ENCODE results near the gene MEGF9.

DNA sequence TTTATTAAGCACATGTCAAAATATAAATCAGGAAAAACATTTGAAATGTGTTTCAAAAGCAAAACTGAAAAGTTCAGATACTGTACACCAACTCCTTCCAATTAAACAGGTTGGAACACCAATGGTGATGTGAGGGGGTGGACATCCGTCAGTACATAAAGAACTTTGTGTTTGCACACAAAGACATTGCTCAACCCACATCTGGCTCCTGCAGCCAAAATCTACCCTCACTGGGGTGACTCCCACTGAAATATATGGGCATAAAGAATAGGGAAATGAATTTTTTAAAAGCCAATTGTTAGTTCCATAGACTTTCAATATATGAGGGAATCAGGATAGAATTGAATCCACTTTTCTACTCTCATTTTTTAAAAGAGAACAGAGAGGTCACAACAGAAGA, 63.9 kb downstream of the MEGF9 start:
- TF ChIP-seq, protein P1, sequence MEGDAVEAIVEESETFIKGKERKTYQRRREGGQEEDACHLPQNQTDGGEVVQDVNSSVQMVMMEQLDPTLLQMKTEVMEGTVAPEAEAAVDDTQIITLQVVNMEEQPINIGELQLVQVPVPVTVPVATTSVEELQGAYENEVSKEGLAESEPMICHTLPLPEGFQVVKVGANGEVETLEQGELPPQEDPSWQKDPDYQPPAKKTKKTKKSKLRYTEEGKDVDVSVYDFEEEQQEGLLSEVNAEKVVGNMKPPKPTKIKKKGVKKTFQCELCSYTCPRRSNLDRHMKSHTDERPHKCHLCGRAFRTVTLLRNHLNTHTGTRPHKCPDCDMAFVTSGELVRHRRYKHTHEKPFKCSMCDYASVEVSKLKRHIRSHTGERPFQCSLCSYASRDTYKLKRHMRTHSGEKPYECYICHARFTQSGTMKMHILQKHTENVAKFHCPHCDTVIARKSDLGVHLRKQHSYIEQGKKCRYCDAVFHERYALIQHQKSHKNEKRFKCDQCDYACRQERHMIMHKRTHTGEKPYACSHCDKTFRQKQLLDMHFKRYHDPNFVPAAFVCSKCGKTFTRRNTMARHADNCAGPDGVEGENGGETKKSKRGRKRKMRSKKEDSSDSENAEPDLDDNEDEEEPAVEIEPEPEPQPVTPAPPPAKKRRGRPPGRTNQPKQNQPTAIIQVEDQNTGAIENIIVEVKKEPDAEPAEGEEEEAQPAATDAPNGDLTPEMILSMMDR (conservative IDR thresholded peaks at IDR 0.05): no peak
- no peak for TF ChIP-seq EZH2 (IDR thresholded peaks at IDR 0.05; ENCODE audit: low read depth)

All from PC-9 (cell line).